Left renal pelvis (tissue), 4 donors: ENCODE results near the gene OGFOD1. TPM values are rescaled to one million over a fixed set of nuclear protein-coding genes. Genes with fewer than 3 reads are reported as not detected.
A peak's percentile ranks its signal among the peaks of the same experiment; 100 is the strongest.

Experiments used
- DNase-seq, 4 donors: peaks; one replicate each; pipeline ENCODE4 v3.0.0-alpha.2; 2013; ENCODE audit warnings: low read depth in 4 of 4, low spot score in 3 of 4
- polyA plus RNA-seq, 4 donors: library from polyadenylated mRNA; unstranded; fragments of 120-200 nt; gene quantifications; one replicate each; pipeline ENCODE4 v1.2.1, GENCODE V29; 2013; ENCODE audit not compliant: insufficient read length in 4 of 4

OGFOD1 gene
- polyA plus RNA-seq, 4 donors: 37.2 to 41.3 (median 38.9) TPM

DNA sequence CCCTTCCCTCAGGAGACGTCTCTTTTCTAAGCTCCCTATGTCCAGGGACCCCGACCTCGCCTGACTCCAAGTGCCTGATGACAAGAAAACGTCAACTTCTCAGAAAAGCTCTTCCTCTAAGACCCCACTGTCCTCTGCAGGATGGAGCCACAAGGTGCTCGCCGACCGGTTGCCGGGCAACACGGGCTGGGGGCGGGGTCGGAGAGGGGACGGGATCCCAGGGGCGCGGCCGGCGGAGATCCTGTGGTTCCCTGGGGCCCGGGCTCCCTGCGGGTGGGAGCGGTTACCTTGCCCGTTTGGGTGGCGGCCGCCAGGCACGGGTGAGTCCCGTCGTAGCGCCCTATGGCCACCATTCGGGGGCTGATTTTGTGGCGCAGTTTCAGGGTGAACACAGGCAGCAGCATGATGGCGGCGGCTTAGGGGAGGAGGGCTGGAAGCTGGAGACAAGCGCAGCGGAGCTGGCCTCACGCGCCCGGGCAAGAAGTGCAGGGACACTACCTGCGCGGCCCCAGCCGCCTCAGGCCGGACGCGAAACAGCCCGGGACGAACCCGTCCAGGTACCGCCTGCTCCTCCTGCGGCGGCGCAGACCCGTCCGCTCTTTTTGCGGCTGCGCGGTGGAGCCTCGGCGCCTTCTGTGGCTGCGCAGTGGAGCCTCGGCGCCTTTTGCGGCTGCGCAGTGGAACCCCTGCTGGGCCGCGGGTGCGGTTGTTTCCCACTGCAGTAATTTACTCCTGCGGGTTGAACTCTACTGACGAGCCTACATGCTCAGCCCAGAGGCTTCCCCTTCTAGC lies 68.3 kb downstream of the OGFOD1 start, which contains the start of gene BBS2:
BBS2 (minus strand) TSS at position 566 of the 792 bp plus-strand sequence; CDS start at position 404, 162 bp downstream.
- DNase-seq: peak; percentile 63 to 78 (median 74)

DNA sequence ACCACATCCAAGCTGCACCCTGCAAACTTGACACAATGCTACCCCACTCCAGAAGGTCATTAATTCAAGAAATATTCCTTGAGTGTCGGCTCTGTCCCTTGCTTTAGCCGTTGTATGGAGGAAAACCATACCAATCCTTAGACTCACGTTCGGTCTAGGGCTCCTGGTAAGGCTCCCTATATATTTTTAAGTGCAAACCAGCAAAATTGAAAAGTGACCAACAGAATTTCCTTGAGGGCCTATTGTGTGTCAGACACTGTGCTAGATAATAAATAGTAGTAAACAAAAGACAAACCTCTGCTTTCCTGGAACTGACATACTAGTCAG lies 68.9 kb downstream of the OGFOD1 start:
- DNase-seq: no peak

DNA sequence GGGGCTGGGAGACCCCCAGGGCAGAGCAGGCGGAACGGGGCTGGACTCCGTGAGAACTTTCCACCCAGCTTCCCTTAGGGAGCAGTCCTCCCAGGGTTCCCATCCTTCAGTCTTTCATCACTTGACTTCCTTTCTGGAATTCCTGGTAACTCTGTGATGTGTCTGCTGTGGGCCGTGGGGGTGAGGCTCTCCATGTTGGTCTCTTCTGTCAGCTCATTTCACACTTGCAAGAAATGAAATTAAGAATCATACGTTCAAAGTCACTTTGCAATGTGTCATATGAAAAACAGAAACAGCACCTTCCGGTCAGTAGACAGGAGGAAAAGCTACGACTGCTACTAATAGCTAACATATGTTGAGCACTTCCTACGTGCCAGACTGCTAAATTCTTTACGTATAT lies 73.9 kb downstream of the OGFOD1 start:
- DNase-seq: no peak

Other genes starting within 250 kb of the OGFOD1 start
- gene AMFR, start 26.0 kb upstream of the OGFOD1 start, polyA plus RNA-seq: 100 to 1,000 TPM in 3 of 4 donors, 10 to 100 TPM in 1; 96.4 to 143 (median 124) TPM
- gene NUDT21, start 222 bp upstream of the OGFOD1 start, polyA plus RNA-seq: 100 to 1,000 TPM; 119 to 154 (median 128) TPM
- gene BBS2, start 68.5 kb downstream of the OGFOD1 start, polyA plus RNA-seq: 100 to 1,000 TPM in 2 of 4 donors, 10 to 100 TPM in 2; 73.8 to 109 (median 93.8) TPM
- gene MT4, start 113.5 kb downstream of the OGFOD1 start, polyA plus RNA-seq: not detected
- 1 to 10 TPM in 2 of 4 donors, under 1 TPM in 1, not detected in 1; 0.73 to 1.4 (median 1.0) TPM for gene MT3, start 138.0 kb downstream of the OGFOD1 start, polyA plus RNA-seq
- gene MT2A, start 157.0 kb downstream of the OGFOD1 start, polyA plus RNA-seq: 10 to 100 TPM; 19.5 to 27.5 (median 23.6) TPM
- gene MT1E, start 174.2 kb downstream of the OGFOD1 start, polyA plus RNA-seq: 10 to 100 TPM; 20.0 to 50.1 (median 24.8) TPM
- gene MT1M, start 181.1 kb downstream of the OGFOD1 start, polyA plus RNA-seq: 1 to 10 TPM in 1 of 4 donors, under 1 TPM in 2, not detected in 1; 0.27 to 1.1 (median 0.32) TPM
- not detected for gene MT1A, start 187.1 kb downstream of the OGFOD1 start, polyA plus RNA-seq
- under 1 TPM in 1 of 4 donors, not detected in 3; 0.59 TPM for gene MT1B, start 200.3 kb downstream of the OGFOD1 start, polyA plus RNA-seq
- gene MT1F, start 206.4 kb downstream of the OGFOD1 start, polyA plus RNA-seq: 10 to 100 TPM in 3 of 4 donors, 1 to 10 TPM in 1; 4.9 to 73.8 (median 49.8) TPM
- 100 to 1,000 TPM in 1 of 4 donors, 10 to 100 TPM in 3; 16.9 to 173 (median 36.0) TPM for gene MT1G, start 216.5 kb downstream of the OGFOD1 start, polyA plus RNA-seq
- gene MT1H, start 218.3 kb downstream of the OGFOD1 start, polyA plus RNA-seq: 10 to 100 TPM in 2 of 4 donors, 1 to 10 TPM in 2; 4.4 to 57.8 (median 10.6) TPM
- 10 to 100 TPM; 16.7 to 48.4 (median 22.0) TPM for gene MT1X, start 230.9 kb downstream of the OGFOD1 start, polyA plus RNA-seq